Chondrocyte (in vitro differentiated cells): ENCODE measurements around the gene AFF2. TPM values are rescaled to one million over a fixed set of nuclear protein-coding genes. Genes with fewer than 3 reads are reported as not detected.
A peak's percentile ranks its signal among the peaks of the same experiment; 100 is the strongest.

Experiments
- DNase-seq: peaks from one replicate; pipeline ENCODE4 v3.0.0; 2021; ENCODE audit warnings: mixed read lengths, low spot score
- H3K27ac Mint-ChIP-seq: one replicate; pipeline ENCODE4 v1.8.0; 2021; ENCODE audit warnings: mild to moderate bottlenecking, moderate library complexity, mixed read lengths; ENCODE audit not compliant: unreplicated experiment
- H3K27me3 Mint-ChIP-seq: 2 replicates; pipeline ENCODE4 v1.8.0; 2021; ENCODE audit warnings: low read depth, mixed read lengths
- H3K36me3 Mint-ChIP-seq: 2 replicates; pipeline ENCODE4 v1.8.0; 2021; ENCODE audit warnings: low read depth, mixed read lengths
- H3K4me1 Mint-ChIP-seq: 2 replicates; pipeline ENCODE4 v1.8.0; 2021; ENCODE audit warnings: low read depth, mild to moderate bottlenecking, mixed read lengths
- H3K4me3 Mint-ChIP-seq: one replicate; pipeline ENCODE4 v1.8.0; 2021; ENCODE audit warnings: mild to moderate bottlenecking, moderate library complexity, mixed read lengths; ENCODE audit not compliant: unreplicated experiment
- H3K9me3 Mint-ChIP-seq: 2 replicates; pipeline ENCODE4 v1.8.0; 2021; ENCODE audit warnings: low read depth, mixed read lengths
- total RNA-seq: library from RNA; stranded (reverse); gene quantifications from 3 replicates; pipeline ENCODE4 v1.2.1, GENCODE V29; 2021
- TF ChIP-seq, protein P1 (sequence below): fragments of 200-600 bp; sonication (generic); IDR thresholded peaks from 2 replicates; pipeline ENCODE4 v1.5.0; 2021; ENCODE audit warnings: antibody characterized with exemption, mild to moderate bottlenecking, moderate library complexity

The AFF2 gene
- total RNA-seq, 1 donor from 2014 or later: 22.4 TPM

DNA sequence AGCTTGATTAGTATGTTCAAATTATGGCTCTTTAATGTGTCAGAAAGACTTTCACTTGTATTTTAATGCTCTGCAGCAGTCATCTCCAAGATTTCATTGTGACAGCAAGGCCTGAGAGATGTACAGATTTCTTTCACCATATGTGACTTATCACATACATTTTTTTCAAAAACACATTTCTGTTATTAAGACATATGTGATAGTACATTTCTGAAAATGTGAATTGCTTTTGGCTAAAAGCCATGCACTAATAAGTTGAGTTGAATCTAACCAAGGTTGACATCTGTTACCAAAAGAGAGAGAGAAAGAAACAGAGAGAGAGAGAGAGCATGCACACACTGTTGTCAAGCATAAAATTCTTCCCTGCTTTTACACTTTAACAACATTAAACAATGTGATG is 409.3 kb downstream of the AFF2 start:
- Mint-ChIP-seq H3K27ac (no peak overlapping the region), H3K9me3 (peaks cover 22% of the 10 kb centered on the region), H3K4me1 (peaks cover 13% of the 10 kb centered on the region), H3K36me3 (peaks cover 5% of the 10 kb centered on the region), H3K4me3 (no peak overlapping the region), H3K27me3 (no peaks in the 10 kb centered on the region)
- TF ChIP-seq, protein P1, sequence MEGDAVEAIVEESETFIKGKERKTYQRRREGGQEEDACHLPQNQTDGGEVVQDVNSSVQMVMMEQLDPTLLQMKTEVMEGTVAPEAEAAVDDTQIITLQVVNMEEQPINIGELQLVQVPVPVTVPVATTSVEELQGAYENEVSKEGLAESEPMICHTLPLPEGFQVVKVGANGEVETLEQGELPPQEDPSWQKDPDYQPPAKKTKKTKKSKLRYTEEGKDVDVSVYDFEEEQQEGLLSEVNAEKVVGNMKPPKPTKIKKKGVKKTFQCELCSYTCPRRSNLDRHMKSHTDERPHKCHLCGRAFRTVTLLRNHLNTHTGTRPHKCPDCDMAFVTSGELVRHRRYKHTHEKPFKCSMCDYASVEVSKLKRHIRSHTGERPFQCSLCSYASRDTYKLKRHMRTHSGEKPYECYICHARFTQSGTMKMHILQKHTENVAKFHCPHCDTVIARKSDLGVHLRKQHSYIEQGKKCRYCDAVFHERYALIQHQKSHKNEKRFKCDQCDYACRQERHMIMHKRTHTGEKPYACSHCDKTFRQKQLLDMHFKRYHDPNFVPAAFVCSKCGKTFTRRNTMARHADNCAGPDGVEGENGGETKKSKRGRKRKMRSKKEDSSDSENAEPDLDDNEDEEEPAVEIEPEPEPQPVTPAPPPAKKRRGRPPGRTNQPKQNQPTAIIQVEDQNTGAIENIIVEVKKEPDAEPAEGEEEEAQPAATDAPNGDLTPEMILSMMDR: no peak
- no peak for DNase-seq

DNA sequence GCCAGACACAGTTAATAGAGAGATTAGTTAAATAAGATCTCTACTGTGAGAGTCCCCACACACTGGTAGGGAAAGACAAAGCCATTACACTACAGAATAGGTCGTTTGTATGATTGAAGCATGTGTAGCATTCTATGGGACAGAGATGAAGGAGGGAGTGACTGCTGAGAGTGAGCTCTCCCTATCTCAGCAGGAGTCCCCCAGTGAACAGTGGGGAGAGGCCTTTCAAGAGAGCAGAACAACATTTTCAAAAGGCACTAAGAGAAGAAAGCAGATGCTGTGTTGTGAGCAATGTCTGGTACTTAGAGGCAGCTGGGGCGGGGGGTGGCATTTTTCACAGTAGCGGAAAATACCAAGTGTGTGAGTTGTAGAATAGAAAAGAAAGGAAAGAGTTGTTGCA is 413.6 kb downstream of the AFF2 start:
- Mint-ChIP-seq H3K36me3 (no peaks in the 10 kb centered on the region), H3K27ac (peak overlapping the region; percentile 60), H3K9me3 (peaks cover 15% of the 10 kb centered on the region), H3K4me3 (no peak overlapping the region), H3K4me1 (peaks cover 21% of the 10 kb centered on the region), H3K27me3 (no peaks in the 10 kb centered on the region)
- DNase-seq: no peak
- TF ChIP-seq, protein P1: no peak

DNA sequence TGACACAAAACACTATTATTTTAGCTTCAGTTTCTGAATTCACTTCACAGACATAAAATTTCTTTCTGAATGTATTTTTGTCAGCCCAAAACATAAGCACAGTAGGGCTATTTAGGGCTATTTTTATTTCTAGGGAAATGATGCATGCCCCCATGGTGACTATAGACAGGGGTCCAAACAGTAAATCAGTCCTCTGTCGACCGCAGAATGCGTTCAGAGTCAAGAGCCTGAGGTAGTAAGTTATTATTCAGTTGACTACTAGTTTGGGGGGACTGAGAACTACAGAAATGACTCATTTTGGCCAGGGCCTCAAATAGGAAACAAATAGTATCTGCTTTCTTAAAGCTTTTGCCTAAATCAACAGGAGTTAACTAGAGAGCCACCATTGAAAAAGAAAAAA is 414.4 kb downstream of the AFF2 start:
- Mint-ChIP-seq H3K27me3 (no peaks in the 10 kb centered on the region), H3K27ac (no peak overlapping the region), H3K4me3 (no peak overlapping the region), H3K4me1 (peaks cover 21% of the 10 kb centered on the region), H3K9me3 (peaks cover 14% of the 10 kb centered on the region), H3K36me3 (no peaks in the 10 kb centered on the region)
- no peak for DNase-seq
- TF ChIP-seq, protein P1: no peak

DNA sequence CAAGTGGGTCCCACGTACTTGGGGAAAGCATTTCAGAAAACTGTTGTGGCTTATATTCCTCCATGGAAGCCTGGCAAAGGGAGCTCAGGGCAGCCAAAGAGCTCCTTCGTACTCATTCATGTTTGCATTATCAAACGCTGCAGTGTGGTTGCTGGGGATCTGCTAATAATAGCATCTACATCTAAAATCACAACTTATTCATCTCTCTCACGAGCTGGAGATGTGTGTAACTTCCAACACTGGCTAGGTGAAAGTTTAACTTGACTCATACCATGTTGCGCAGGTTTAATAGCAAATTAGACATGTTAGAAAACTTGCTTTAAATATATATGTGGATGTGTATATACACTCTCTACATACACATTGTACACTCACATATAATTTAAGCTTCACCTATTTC is 415.1 kb downstream of the AFF2 start:
- Mint-ChIP-seq H3K9me3 (peaks cover 8% of the 10 kb centered on the region), H3K36me3 (no peaks in the 10 kb centered on the region), H3K27me3 (no peaks in the 10 kb centered on the region), H3K27ac (no peak overlapping the region), H3K4me3 (no peak overlapping the region), H3K4me1 (peaks cover 21% of the 10 kb centered on the region)
- TF ChIP-seq, protein P1: no peak
- no peak for DNase-seq

DNA sequence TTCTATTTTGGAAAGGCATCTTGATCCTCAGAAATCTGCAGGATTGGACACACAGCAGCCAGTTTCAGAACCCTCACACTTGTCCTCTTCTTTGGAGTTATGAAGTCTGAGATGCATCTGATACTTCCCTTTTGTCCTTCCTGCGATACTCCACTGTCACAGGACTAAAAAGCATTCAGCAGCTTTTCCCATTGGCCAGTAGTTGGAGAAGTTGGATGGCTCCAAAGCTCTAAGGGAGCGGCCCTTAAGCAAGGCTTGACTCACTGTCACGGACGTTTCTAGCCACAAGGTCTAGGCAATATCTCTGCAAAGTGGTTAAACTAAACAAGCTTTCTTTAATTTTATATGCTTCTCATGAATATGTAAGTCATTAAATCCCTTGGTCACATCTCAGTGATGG is 417.0 kb downstream of the AFF2 start:
- DNase-seq: no peak
- H3K27me3 Mint-ChIP-seq: no peaks in the 10 kb centered on the region
- H3K4me3 Mint-ChIP-seq: no peak overlapping the region
- TF ChIP-seq, protein P1: no peak
- peaks cover 8% of the 10 kb centered on the region for H3K9me3 Mint-ChIP-seq
- no peaks in the 10 kb centered on the region for H3K36me3 Mint-ChIP-seq
- H3K27ac Mint-ChIP-seq: no peak overlapping the region
- peaks cover 21% of the 10 kb centered on the region for H3K4me1 Mint-ChIP-seq
